Measurements from ENCODE around the gene PLXNB2.

The PLXNB2 gene

DNA sequence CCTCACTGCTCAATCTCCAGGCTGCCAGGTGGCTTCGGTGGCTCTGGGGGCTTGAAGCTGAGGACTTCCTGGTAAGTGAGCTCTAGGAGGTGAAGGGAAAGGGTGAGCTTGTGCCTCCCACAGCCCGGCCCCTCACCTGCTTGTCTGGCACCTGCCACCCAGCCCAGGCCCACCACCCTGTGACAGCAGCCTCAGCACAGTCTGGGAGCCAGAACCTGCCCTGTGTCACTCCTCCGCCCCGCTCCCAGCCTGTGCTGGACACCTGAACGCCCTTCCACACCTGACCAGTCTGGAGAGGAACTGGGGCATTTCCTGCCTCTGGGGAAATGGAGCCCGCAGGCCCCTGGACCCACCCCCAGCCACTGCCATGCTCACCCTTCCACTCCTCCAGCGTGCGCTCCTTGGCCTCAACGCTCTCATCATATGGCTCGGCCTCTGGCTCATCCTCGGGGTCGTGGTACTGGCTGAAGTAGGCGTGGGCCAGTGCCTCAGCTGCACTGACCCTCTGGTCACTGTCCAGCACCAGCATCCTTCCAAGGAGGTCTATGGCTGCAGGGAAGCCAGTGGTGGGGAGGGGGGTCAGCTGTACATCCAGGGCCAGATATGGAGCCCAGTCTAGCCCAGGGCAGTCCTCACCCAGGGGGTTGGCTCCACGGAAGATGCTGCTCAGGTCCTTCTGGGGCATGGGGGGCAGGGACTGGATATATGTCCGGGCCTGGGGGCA lies 42.3 kb downstream of the PLXNB2 start:
- in situ Hi-C loops (cut with HindIII; ENCODE audit: low sequenced_read_pairs): no loop called here
- no peak overlapping the region for H3K4me3 ChIP-seq (ENCODE audit: low read depth, low read length)
- DNase-seq (ENCODE audit: low read depth, low spot score): no peak
- TF ChIP-seq, protein P1, sequence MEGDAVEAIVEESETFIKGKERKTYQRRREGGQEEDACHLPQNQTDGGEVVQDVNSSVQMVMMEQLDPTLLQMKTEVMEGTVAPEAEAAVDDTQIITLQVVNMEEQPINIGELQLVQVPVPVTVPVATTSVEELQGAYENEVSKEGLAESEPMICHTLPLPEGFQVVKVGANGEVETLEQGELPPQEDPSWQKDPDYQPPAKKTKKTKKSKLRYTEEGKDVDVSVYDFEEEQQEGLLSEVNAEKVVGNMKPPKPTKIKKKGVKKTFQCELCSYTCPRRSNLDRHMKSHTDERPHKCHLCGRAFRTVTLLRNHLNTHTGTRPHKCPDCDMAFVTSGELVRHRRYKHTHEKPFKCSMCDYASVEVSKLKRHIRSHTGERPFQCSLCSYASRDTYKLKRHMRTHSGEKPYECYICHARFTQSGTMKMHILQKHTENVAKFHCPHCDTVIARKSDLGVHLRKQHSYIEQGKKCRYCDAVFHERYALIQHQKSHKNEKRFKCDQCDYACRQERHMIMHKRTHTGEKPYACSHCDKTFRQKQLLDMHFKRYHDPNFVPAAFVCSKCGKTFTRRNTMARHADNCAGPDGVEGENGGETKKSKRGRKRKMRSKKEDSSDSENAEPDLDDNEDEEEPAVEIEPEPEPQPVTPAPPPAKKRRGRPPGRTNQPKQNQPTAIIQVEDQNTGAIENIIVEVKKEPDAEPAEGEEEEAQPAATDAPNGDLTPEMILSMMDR (IDR thresholded peaks at IDR 0.05; ENCODE audit: low read depth, low read length): no peak

DNA sequence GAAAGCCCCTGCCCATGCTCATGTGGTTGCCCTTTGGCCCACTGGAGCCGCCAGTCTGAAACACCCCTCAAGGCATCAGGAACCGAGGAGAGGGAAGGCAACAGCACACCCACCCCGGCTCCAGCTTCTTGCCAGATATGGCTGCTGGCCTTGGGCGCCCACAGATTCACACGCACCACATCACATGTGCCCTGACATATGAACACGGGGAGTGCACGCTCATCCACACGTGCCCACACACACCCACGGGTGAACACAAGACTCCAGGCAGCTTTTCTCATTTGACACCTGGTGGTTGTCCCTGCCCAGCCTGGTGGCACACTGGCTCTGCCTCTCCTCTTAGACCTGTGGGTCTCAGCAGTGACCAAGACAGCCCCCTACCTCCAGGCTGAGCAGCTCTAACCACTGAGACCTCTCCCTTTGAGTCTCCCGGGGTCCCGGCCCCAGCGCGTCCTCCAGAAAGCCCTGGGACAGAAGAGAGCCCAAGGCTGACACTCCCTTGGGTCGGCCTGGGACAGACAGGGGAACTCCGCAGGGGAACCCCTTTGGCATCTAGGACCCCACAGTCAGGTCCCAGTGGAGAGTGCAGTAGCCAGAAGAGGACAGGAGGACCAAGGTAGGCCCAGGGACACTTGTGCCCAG lies 43.2 kb downstream of the PLXNB2 start:
- DNase-seq (ENCODE audit: low read depth, low spot score): no peak
- in situ Hi-C loops (cut with HindIII; ENCODE audit: low sequenced_read_pairs): no loop called here
- TF ChIP-seq, protein P1 (IDR thresholded peaks at IDR 0.05; ENCODE audit: low read depth, low read length): no peak
- no peak overlapping the region for H3K4me3 ChIP-seq (ENCODE audit: low read depth, low read length)

DNA sequence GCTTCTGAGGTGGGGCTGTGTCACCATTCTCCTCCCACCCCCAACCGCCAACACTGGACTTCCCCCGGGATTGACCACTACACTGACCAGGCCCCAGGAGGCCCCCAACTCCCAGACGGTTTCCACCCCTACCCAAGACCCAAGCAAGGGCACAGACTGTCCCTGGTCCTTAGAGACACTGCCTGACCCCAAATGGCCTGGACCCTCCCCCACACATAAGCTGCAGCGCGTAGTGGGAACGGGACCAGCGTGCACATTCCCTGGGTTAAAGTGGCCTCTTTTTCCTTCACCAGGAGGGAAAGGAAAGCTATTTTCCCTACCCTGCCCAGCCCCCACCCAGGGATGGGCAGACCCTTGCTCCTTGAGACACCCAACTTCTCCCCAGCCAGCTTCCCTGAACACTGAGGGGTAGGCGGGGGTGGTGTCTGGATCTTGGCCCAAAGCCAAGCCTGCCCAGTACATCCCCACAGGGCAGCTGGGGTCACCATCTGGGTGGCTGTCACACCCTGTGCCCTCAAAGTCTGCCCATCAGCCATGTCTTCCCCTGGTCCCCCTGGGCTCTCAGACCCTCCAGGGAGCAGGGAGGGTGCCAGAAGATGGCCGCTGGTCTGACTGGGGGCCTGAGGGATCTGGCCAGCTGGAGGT lies 44.4 kb downstream of the PLXNB2 start:
- TF ChIP-seq, protein P1 (IDR thresholded peaks at IDR 0.05; ENCODE audit: low read depth, low read length): no peak
- in situ Hi-C loops (cut with HindIII; ENCODE audit: low sequenced_read_pairs): no loop called here
- no peak overlapping the region for H3K4me3 ChIP-seq (ENCODE audit: low read depth, low read length)
- DNase-seq (ENCODE audit: low read depth, low spot score): no peak

DNA sequence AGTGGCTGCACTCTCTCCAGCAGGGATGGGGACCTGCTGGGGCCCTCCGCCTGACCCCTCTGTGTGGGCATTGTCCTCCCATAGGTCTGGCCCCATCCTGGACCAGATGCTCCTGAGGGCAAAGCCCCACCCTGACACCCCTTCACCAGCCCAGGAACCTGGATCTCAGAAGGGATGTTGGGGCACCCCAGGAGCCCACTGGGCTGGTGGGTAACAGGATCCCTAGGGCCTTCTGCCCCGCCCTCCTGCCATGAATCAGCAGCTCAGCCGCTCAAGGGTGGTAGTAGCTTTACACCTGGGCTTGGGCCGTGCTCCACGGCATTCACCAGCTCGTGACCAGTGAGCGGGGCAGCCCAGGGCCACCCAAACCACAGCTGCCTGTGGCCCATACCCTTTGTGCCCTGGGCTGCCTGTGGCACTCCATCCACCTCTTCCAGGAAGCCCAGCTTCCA lies 45.0 kb downstream of the PLXNB2 start:
- TF ChIP-seq, protein P1 (IDR thresholded peaks at IDR 0.05; ENCODE audit: low read depth, low read length): no peak
- no peak overlapping the region for H3K4me3 ChIP-seq (ENCODE audit: low read depth, low read length)
- DNase-seq (ENCODE audit: low read depth, low spot score): no peak
- in situ Hi-C loops (cut with HindIII; ENCODE audit: low sequenced_read_pairs): no loop called here

DNA sequence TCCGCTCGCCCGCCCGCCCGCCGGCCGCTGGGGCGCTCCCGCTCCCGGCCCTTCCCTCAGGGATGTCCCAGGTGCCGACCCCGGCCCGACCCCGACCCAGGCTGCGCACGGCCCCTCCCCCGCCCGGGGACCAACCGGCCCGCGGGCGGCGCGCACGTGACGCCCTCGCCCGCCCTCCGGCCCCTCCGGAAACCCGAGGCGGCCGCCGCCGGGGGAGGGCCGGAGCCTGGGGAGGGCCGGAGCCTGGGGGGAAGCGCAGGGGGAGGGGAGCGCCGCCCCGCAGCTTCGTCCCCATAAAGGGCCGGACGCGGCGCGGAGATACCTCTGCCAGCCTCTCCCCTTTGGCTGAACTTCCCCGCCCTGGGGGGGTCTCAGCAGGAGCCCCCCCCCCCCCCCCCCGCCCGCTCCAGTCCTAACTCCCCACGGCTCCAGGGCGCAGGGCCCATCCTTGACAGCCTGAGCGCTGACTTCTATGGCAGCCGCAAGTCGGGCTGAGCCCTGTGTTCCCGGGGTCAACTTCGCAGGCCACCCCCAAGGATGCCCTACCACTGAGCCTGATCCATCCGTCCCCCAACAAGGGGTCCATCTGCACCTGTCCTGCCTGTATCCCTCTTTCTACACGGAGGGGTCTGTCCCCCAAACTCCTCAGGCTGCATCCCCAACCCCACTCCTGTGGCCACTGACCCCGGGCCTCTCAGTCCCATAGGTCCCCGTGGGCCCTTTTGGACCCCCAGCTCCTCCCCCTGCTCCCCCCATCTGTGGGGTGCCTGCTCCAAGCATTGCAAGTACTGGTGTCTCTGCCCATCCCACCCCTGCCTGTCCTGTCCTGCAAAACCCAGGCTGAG lies 45.6 kb downstream of the PLXNB2 start, which contains the start of gene MAPK12:
Gene MAPK12, minus strand, starts transcription at position 69 of the 845 bp plus-strand sequence. CDS start 174 bp downstream, outside the sequence.
- DNase-seq (ENCODE audit: low read depth, low spot score): no peak
- TF ChIP-seq, protein P1 (IDR thresholded peaks at IDR 0.05; ENCODE audit: low read depth, low read length): no peak
- peak within 1 kb of the TSS; percentile 63 for H3K4me3 ChIP-seq (ENCODE audit: low read depth, low read length)
- in situ Hi-C loops (cut with HindIII; ENCODE audit: low sequenced_read_pairs): no loop called here
